HepG2 (cell line): ENCODE results near the gene SPTBN2. TPM values are rescaled to one million over a fixed set of nuclear protein-coding genes. Genes with fewer than 3 reads are reported as not detected.

ENCODE experiments used
- DZIP1 ChIP-seq: sonication (generic); formaldehyde crosslinking; IDR thresholded peaks from 2 replicates; pipeline ENCODE4 v1.5.0; 2020; ENCODE audit warnings: mild to moderate bottlenecking, missing genetic modification reagents
- FOXO1 ChIP-seq: sonication (generic); formaldehyde crosslinking; IDR thresholded peaks from 2 replicates; pipeline ENCODE4 v1.4.0; 2020; ENCODE audit warnings: missing genetic modification reagents
- MIER2 ChIP-seq: IDR thresholded peaks from 2 replicates; pipeline ENCODE4 v1.6.1; 2016; ENCODE audit warnings: missing biosample characterization, missing genetic modification reagents
- MTF2 ChIP-seq: sonication (generic); formaldehyde crosslinking; IDR thresholded peaks from 2 replicates; pipeline ENCODE4 v1.5.0; 2020; ENCODE audit warnings: missing genetic modification reagents, borderline replicate concordance
- PAWR ChIP-seq: sonication (generic); formaldehyde crosslinking; IDR thresholded peaks from 2 replicates; pipeline ENCODE4 v1.4.0; 2020; ENCODE audit warnings: missing genetic modification reagents, mild to moderate bottlenecking, borderline replicate concordance
- REL ChIP-seq: sonication (generic); formaldehyde crosslinking; conservative IDR thresholded peaks from 2 replicates; pipeline ENCODE4 v1.8.0; 2022; ENCODE audit warnings: mild to moderate bottlenecking, missing genetic modification reagents, moderate library complexity
- SMYD3 ChIP-seq: sonication (generic); formaldehyde crosslinking; IDR thresholded peaks from 2 replicates; pipeline ENCODE4 v1.8.1; 2023; ENCODE audit warnings: mild to moderate bottlenecking, missing genetic modification reagents
- SNAI1 ChIP-seq: sonication (generic); formaldehyde crosslinking; IDR thresholded peaks from 2 replicates; pipeline ENCODE4 v1.5.0; 2020; ENCODE audit warnings: mild to moderate bottlenecking, missing genetic modification reagents, borderline replicate concordance
- ZBTB20 ChIP-seq: sonication (generic); formaldehyde crosslinking; IDR thresholded peaks from 2 replicates; pipeline ENCODE4 v1.8.1; 2023; ENCODE audit warnings: missing genetic modification reagents, low read depth, mild to moderate bottlenecking, borderline replicate concordance
- ZNF280D ChIP-seq: sonication (generic); formaldehyde crosslinking; IDR thresholded peaks from 2 replicates; pipeline ENCODE4 v1.5.1; 2020; ENCODE audit warnings: mild to moderate bottlenecking, missing genetic modification reagents
- ZNF484 ChIP-seq: sonication (generic); formaldehyde crosslinking; IDR thresholded peaks from 2 replicates; pipeline ENCODE4 v1.5.1; 2020; ENCODE audit warnings: mild to moderate bottlenecking, low read depth, missing genetic modification reagents, borderline replicate concordance
- ZNF550 ChIP-seq: sonication (generic); formaldehyde crosslinking; IDR thresholded peaks from 2 replicates; pipeline ENCODE4 v1.4.0; 2020; ENCODE audit warnings: mild to moderate bottlenecking, missing genetic modification reagents, borderline replicate concordance
- ZNF678 ChIP-seq: sonication (generic); formaldehyde crosslinking; IDR thresholded peaks from 2 replicates; pipeline ENCODE4 v1.4.0; 2020; ENCODE audit warnings: mild to moderate bottlenecking, missing genetic modification reagents
- ZNF772 ChIP-seq: sonication (generic); formaldehyde crosslinking; IDR thresholded peaks from 2 replicates; pipeline ENCODE4 v1.5.0; 2020; ENCODE audit warnings: mild to moderate bottlenecking, missing genetic modification reagents
- ZNF773 ChIP-seq: sonication (generic); formaldehyde crosslinking; IDR thresholded peaks from 2 replicates; pipeline ENCODE4 v1.4.0; 2020; ENCODE audit warnings: missing genetic modification reagents, borderline replicate concordance
- ZSCAN21 ChIP-seq: sonication (generic); formaldehyde crosslinking; IDR thresholded peaks from 2 replicates; pipeline ENCODE4 v1.8.0; 2022; ENCODE audit warnings: mild to moderate bottlenecking, missing genetic modification reagents, moderate library complexity, borderline replicate concordance
- polyA plus RNA-seq, 8 experiments: library from polyadenylated mRNA; depleted of rRNA in 3 of 8; stranded (reverse) in 7 of 8; unstranded in 1 of 8; fragments of >200 nt; fragmentation: Illumina TruSeq in 4 of 8; extraction: Trizol in 4 of 8; gene quantifications; 2 replicates each; pipeline versions ENCODE4 v1.2.1 to v1.2.3, GENCODE V29; 2011 to 2016; ENCODE audit warnings: low read depth in 4 of 8, missing spikeins in 1 of 8, mixed read lengths in 1 of 8; ENCODE audit not compliant: insufficient read depth in 1 of 8
- total RNA-seq, 5 experiments: library from RNA; depleted of rRNA; stranded (reverse); fragments of >200 nt; fragmentation: Illumina TruSeq; extraction: Trizol; gene quantifications; 2 replicates each; pipeline ENCODE4 v1.2.3, GENCODE V29; 2016; ENCODE audit warnings: low read depth in 1 of 5
- TF ChIP-seq, protein P1 (sequence below): sonication (generic); formaldehyde crosslinking; IDR thresholded peaks from 2 replicates; pipeline ENCODE4 v1.4.0; 2020; ENCODE audit warnings: missing genetic modification reagents
- TF ChIP-seq, protein P2 (sequence below): sonication (generic); formaldehyde crosslinking; IDR thresholded peaks from 2 replicates; pipeline ENCODE4 v1.8.0; 2022; ENCODE audit warnings: missing genetic modification reagents, low read depth, mild to moderate bottlenecking, borderline replicate concordance
- TF ChIP-seq, protein P3 (sequence below): sonication (generic); formaldehyde crosslinking; conservative IDR thresholded peaks from 2 replicates; pipeline ENCODE4 v1.8.0; 2022; ENCODE audit warnings: mild to moderate bottlenecking, moderate library complexity, missing genetic modification reagents

SPTBN2 gene
- total and polyA plus RNA-seq, 2 of the 13 experiments (the other 11 are each of a cell fraction or from before 2014, with no cell fraction given), result 0.65 to 4.0 TPM

- TF ChIP-seq ZNF773 (CRISPR knock-in tag), result no peak
- TF ChIP-seq, protein P1, sequence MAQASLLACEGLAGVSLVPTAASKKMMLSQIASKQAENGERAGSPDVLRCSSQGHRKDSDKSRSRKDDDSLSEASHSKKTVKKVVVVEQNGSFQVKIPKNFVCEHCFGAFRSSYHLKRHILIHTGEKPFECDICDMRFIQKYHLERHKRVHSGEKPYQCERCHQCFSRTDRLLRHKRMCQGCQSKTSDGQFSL (CRISPR knock-in tag), result no peak
- no peak for TF ChIP-seq MIER2 (CRISPR knock-in tag)
- TF ChIP-seq SMYD3 (CRISPR knock-in tag), result no peak
- no peak for TF ChIP-seq ZNF678 (CRISPR knock-in tag)
- TF ChIP-seq, protein P2, sequence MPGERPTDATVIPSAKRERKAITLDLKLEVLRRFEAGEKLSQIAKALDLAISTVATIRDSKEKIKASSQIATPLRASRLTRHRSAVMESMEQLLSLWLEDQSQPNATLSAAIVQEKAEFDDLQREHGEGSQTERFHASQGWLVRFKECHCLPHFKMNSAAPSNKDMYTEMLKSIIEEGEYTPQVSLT (CRISPR knock-in tag), result no peak
- 0 out of 2 replicates have a peak, but pooled peaks have one; percentile 30 for TF ChIP-seq SNAI1 (CRISPR knock-in tag)
- no peak for TF ChIP-seq REL
- no peak for TF ChIP-seq DZIP1 (CRISPR knock-in tag)
- no peak for TF ChIP-seq PAWR (CRISPR knock-in tag)
- no peak for TF ChIP-seq ZBTB20
- TF ChIP-seq ZNF772 (CRISPR knock-in tag), result no peak
- TF ChIP-seq, protein P3, sequence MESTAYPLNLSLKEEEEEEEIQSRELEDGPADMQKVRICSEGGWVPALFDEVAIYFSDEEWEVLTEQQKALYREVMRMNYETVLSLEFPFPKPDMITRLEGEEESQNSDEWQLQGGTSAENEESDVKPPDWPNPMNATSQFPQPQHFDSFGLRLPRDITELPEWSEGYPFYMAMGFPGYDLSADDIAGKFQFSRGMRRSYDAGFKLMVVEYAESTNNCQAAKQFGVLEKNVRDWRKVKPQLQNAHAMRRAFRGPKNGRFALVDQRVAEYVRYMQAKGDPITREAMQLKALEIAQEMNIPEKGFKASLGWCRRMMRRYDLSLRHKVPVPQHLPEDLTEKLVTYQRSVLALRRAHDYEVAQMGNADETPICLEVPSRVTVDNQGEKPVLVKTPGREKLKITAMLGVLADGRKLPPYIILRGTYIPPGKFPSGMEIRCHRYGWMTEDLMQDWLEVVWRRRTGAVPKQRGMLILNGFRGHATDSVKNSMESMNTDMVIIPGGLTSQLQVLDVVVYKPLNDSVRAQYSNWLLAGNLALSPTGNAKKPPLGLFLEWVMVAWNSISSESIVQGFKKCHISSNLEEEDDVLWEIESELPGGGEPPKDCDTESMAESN (CRISPR knock-in tag), result no peak
- peak; percentile 44 for TF ChIP-seq ZSCAN21 (CRISPR knock-in tag)
- no peak for TF ChIP-seq ZNF550 (CRISPR knock-in tag)
- TF ChIP-seq ZNF484, result no peak
- no peak for TF ChIP-seq MTF2 (CRISPR knock-in tag)
- TF ChIP-seq ZNF280D (CRISPR knock-in tag), result no peak
- TF ChIP-seq FOXO1 (CRISPR knock-in tag), result no peak
Measured at GRCh38 chr11:66745356-66746235, 16.6 kb upstream of the SPTBN2 start (continued).
